ENCODE results near the gene COX19.

- TF ChIP-seq, protein P1, sequence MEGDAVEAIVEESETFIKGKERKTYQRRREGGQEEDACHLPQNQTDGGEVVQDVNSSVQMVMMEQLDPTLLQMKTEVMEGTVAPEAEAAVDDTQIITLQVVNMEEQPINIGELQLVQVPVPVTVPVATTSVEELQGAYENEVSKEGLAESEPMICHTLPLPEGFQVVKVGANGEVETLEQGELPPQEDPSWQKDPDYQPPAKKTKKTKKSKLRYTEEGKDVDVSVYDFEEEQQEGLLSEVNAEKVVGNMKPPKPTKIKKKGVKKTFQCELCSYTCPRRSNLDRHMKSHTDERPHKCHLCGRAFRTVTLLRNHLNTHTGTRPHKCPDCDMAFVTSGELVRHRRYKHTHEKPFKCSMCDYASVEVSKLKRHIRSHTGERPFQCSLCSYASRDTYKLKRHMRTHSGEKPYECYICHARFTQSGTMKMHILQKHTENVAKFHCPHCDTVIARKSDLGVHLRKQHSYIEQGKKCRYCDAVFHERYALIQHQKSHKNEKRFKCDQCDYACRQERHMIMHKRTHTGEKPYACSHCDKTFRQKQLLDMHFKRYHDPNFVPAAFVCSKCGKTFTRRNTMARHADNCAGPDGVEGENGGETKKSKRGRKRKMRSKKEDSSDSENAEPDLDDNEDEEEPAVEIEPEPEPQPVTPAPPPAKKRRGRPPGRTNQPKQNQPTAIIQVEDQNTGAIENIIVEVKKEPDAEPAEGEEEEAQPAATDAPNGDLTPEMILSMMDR (conservative IDR thresholded peaks at IDR 0.05; ENCODE audit: low read depth, low read length), result no peak
- no peak for TF ChIP-seq EZH2 (IDR thresholded peaks at IDR 0.05; ENCODE audit: borderline replicate concordance, low read depth, low read length, poor library complexity, severe bottlenecking)
These were observed 38.8 kb downstream of the COX19 start for GRCh38 chr7:936386-937054.

Measured in A673 (cell line).